HepG2 (cell line): ENCODE results near the gene UBC. TPM values are rescaled to one million over a fixed set of nuclear protein-coding genes. Genes with fewer than 3 reads are reported as not detected.

Experiments
- ARNT ChIP-seq: fragments of 450-650 bp; IDR thresholded peaks from 2 replicates; pipeline ENCODE4 v1.6.1; 2017
- CEBPB ChIP-seq: IDR thresholded peaks from 2 replicates; pipeline ENCODE4 v1.6.1; 2011; ENCODE audit warnings: low read depth, low read length, improper control_type of control experiment, borderline replicate concordance
- ELF1 ChIP-seq: sonication (generic); formaldehyde crosslinking; IDR thresholded peaks from 2 replicates; pipeline ENCODE4 v1.4.0; 2020; ENCODE audit warnings: missing genetic modification reagents
- HDAC6 ChIP-seq: fragments of 200-600 bp; sonication (generic); IDR thresholded peaks from 2 replicates; pipeline ENCODE4 v1.7.0; 2017; ENCODE audit warnings: mild to moderate bottlenecking, antibody characterized with exemption, low read length, low read depth
- HOXA3 ChIP-seq: sonication (generic); formaldehyde crosslinking; IDR thresholded peaks from 2 replicates; pipeline ENCODE4 v1.5.0; 2020; ENCODE audit warnings: missing genetic modification reagents
- KDM1A ChIP-seq: IDR thresholded peaks from 2 replicates; pipeline ENCODE4 v1.6.1; 2016; ENCODE audit warnings: missing compliant biosample characterization
- KLF15 ChIP-seq: sonication (generic); formaldehyde crosslinking; IDR thresholded peaks from 2 replicates; pipeline ENCODE4 v1.8.1; 2023; ENCODE audit warnings: borderline replicate concordance, mild to moderate bottlenecking, inconsistent platforms, missing genetic modification reagents, mixed read lengths
- MED1 ChIP-seq: sonication (generic); formaldehyde crosslinking; IDR thresholded peaks from 2 replicates; pipeline ENCODE4 v1.4.0; 2020; ENCODE audit warnings: missing genetic modification reagents
- NFATC3 ChIP-seq: sonication (generic); formaldehyde crosslinking; IDR thresholded peaks from 2 replicates; pipeline ENCODE4 v1.5.1; 2020; ENCODE audit warnings: mild to moderate bottlenecking, missing genetic modification reagents
- POLR2G ChIP-seq: fragments of 200-400 bp; formaldehyde crosslinking; IDR thresholded peaks from 2 replicates; pipeline ENCODE4 v1.6.1; 2018; ENCODE audit warnings: mild to moderate bottlenecking, low read depth, low read length, moderate library complexity
- REPIN1 ChIP-seq: sonication (generic); formaldehyde crosslinking; IDR thresholded peaks from 2 replicates; pipeline ENCODE4 v1.8.0; 2022; ENCODE audit warnings: missing genetic modification reagents, low read depth, mild to moderate bottlenecking, borderline replicate concordance
- RXRB ChIP-seq: IDR thresholded peaks from 2 replicates; pipeline ENCODE4 v1.6.1; 2016; ENCODE audit warnings: borderline replicate concordance, missing genetic modification reagents, missing compliant biosample characterization
- SMC3 ChIP-seq: IDR thresholded peaks from 2 replicates; pipeline ENCODE4 v1.6.1; 2011; ENCODE audit warnings: low read length, improper control_type of control experiment
- SSRP1 ChIP-seq: IDR thresholded peaks from 2 replicates; pipeline ENCODE4 v1.6.1; 2016; ENCODE audit warnings: control low read depth
- YEATS4 ChIP-seq: sonication (generic); formaldehyde crosslinking; IDR thresholded peaks from 2 replicates; pipeline ENCODE4 v1.4.0; 2020; ENCODE audit warnings: missing genetic modification reagents, borderline replicate concordance
- ZNF225 ChIP-seq: sonication (generic); formaldehyde crosslinking; IDR thresholded peaks from 2 replicates; pipeline ENCODE4 v1.4.0; 2020; ENCODE audit warnings: mild to moderate bottlenecking, missing genetic modification reagents
- ZNF263 ChIP-seq: sonication (generic); formaldehyde crosslinking; IDR thresholded peaks from 2 replicates; pipeline ENCODE4 v1.4.0; 2020; ENCODE audit warnings: missing genetic modification reagents
- ZNF543 ChIP-seq: sonication (generic); formaldehyde crosslinking; IDR thresholded peaks from 2 replicates; pipeline ENCODE4 v1.4.0; 2020; ENCODE audit warnings: mild to moderate bottlenecking, missing genetic modification reagents
- ZNF574 ChIP-seq: sonication (generic); formaldehyde crosslinking; IDR thresholded peaks from 2 replicates; pipeline ENCODE4 v1.4.0; 2020; ENCODE audit warnings: missing genetic modification reagents
- ZNF615 ChIP-seq: sonication (generic); formaldehyde crosslinking; IDR thresholded peaks from 2 replicates; pipeline ENCODE4 v1.5.0; 2020; ENCODE audit warnings: mild to moderate bottlenecking, missing genetic modification reagents, borderline replicate concordance
- ZNF780A ChIP-seq: sonication (generic); formaldehyde crosslinking; IDR thresholded peaks from 2 replicates; pipeline ENCODE4 v1.8.0; 2022; ENCODE audit warnings: mild to moderate bottlenecking, missing genetic modification reagents, moderate library complexity
- ZNF878 ChIP-seq: sonication (generic); formaldehyde crosslinking; IDR thresholded peaks from 2 replicates; pipeline ENCODE4 v1.8.1; 2023; ENCODE audit warnings: mild to moderate bottlenecking, missing genetic modification reagents, moderate library complexity
- polyA plus RNA-seq, 8 experiments: library from polyadenylated mRNA; depleted of rRNA in 3 of 8; stranded (reverse) in 7 of 8; unstranded in 1 of 8; fragments of >200 nt; fragmentation: Illumina TruSeq in 4 of 8; extraction: Trizol in 4 of 8; gene quantifications; 2 replicates each; pipeline versions ENCODE4 v1.2.1 to v1.2.3, GENCODE V29; 2011 to 2016; ENCODE audit warnings: low read depth in 4 of 8, missing spikeins in 1 of 8, mixed read lengths in 1 of 8; ENCODE audit not compliant: insufficient read depth in 1 of 8
- total RNA-seq, 5 experiments: library from RNA; depleted of rRNA; stranded (reverse); fragments of >200 nt; fragmentation: Illumina TruSeq; extraction: Trizol; gene quantifications; 2 replicates each; pipeline ENCODE4 v1.2.3, GENCODE V29; 2016; ENCODE audit warnings: low read depth in 1 of 5
- TF ChIP-seq, protein P1 (sequence below): sonication (generic); formaldehyde crosslinking; IDR thresholded peaks from 2 replicates; pipeline ENCODE4 v1.4.0; 2020; ENCODE audit warnings: missing genetic modification reagents
- TF ChIP-seq, protein P2 (sequence below): sonication (generic); formaldehyde crosslinking; IDR thresholded peaks from 2 replicates; pipeline ENCODE4 v1.4.0; 2020; ENCODE audit warnings: mild to moderate bottlenecking, missing genetic modification reagents
- TF ChIP-seq, protein P3 (sequence below): IDR thresholded peaks from 2 replicates; pipeline ENCODE4 v1.6.1; 2016; ENCODE audit warnings: low read depth

The UBC gene
- total and polyA plus RNA-seq, 2 of the 13 experiments (the other 11 are each of a cell fraction or from before 2014, with no cell fraction given), result 805 to 1,432 TPM

GRCh38 chr12:124881123-124881522, 33.3 kb downstream of the UBC start (continued):
- peak; percentile 70; the same call in 1 of the 2 replicates for TF ChIP-seq ELF1 (CRISPR knock-in tag)
- TF ChIP-seq, protein P1, sequence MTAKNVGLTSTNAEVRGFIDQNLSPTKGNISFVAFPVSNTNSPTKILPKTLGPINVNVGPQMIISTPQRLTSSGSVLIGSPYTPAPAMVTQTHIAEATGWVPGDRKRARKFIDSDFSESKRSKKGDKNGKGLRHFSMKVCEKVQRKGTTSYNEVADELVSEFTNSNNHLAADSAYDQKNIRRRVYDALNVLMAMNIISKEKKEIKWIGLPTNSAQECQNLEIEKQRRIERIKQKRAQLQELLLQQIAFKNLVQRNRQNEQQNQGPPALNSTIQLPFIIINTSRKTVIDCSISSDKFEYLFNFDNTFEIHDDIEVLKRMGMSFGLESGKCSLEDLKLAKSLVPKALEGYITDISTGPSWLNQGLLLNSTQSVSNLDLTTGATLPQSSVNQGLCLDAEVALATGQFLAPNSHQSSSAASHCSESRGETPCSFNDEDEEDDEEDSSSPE, result peak; percentile 53; the same call in 1 of the 2 replicates
- peak; percentile 48; the same call in 1 of the 2 replicates for TF ChIP-seq REPIN1 (CRISPR knock-in tag)
- peak; percentile 54; the same call in 1 of the 2 replicates for TF ChIP-seq POLR2G
- TF ChIP-seq, protein P2, sequence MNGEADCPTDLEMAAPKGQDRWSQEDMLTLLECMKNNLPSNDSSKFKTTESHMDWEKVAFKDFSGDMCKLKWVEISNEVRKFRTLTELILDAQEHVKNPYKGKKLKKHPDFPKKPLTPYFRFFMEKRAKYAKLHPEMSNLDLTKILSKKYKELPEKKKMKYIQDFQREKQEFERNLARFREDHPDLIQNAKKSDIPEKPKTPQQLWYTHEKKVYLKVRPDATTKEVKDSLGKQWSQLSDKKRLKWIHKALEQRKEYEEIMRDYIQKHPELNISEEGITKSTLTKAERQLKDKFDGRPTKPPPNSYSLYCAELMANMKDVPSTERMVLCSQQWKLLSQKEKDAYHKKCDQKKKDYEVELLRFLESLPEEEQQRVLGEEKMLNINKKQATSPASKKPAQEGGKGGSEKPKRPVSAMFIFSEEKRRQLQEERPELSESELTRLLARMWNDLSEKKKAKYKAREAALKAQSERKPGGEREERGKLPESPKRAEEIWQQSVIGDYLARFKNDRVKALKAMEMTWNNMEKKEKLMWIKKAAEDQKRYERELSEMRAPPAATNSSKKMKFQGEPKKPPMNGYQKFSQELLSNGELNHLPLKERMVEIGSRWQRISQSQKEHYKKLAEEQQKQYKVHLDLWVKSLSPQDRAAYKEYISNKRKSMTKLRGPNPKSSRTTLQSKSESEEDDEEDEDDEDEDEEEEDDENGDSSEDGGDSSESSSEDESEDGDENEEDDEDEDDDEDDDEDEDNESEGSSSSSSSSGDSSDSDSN (CRISPR knock-in tag), result peak; percentile 64
- peak; percentile 74; the same call in 1 of the 2 replicates for TF ChIP-seq ZNF543 (CRISPR knock-in tag)
- no peak for TF ChIP-seq ZNF878 (CRISPR knock-in tag)
- TF ChIP-seq MED1, result peak; percentile 91
- TF ChIP-seq CEBPB, result peak; percentile 53; the same call in 1 of the 2 replicates
- 0 out of 2 replicates have a peak, but pooled peaks have one; percentile 5 for TF ChIP-seq KDM1A (CRISPR knock-in tag)
- TF ChIP-seq HOXA3 (CRISPR knock-in tag), result peak; percentile 73
- no peak for TF ChIP-seq NFATC3 (CRISPR knock-in tag)
- peak; percentile 5; the same call in 1 of the 2 replicates for TF ChIP-seq SMC3
- no peak for TF ChIP-seq ZNF615
- no peak for TF ChIP-seq ZNF780A (CRISPR knock-in tag)
- TF ChIP-seq HDAC6, result no peak
- peak; percentile 88 for TF ChIP-seq RXRB (CRISPR knock-in tag)
- TF ChIP-seq, protein P3, sequence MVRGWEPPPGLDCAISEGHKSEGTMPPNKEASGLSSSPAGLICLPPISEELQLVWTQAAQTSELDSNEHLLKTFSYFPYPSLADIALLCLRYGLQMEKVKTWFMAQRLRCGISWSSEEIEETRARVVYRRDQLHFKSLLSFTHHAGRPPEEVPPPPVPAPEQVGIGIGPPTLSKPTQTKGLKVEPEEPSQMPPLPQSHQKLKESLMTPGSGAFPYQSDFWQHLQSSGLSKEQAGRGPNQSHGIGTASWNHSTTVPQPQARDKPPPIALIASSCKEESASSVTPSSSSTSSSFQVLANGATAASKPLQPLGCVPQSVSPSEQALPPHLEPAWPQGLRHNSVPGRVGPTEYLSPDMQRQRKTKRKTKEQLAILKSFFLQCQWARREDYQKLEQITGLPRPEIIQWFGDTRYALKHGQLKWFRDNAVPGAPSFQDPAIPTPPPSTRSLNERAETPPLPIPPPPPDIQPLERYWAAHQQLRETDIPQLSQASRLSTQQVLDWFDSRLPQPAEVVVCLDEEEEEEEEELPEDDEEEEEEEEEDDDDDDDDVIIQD (CRISPR knock-in tag), result peak; percentile 62
- no peak for TF ChIP-seq ARNT
- TF ChIP-seq KLF15, result no peak
- no peak for TF ChIP-seq SSRP1 (CRISPR knock-in tag)
- TF ChIP-seq YEATS4 (CRISPR knock-in tag), result peak; percentile 60; the same call in 1 of the 2 replicates
- peak; percentile 95 for TF ChIP-seq ZNF263 (CRISPR knock-in tag)
- TF ChIP-seq ZNF574 (CRISPR knock-in tag), result peak; percentile 62; the same call in 1 of the 2 replicates
- TF ChIP-seq ZNF225 (CRISPR knock-in tag), result no peak
